GM23338 (cell line): Measurements from ENCODE around the gene SZRD1. TPM values are rescaled to one million over a fixed set of nuclear protein-coding genes. Genes with fewer than 3 reads are reported as not detected.

Experiments used
- ATAC-seq: fragments of 200-7000 bp; cut with Tn5 transposase; 3 replicates; pipeline ENCODE4 v1.9.1; 2020
- DNase-seq: peaks from one replicate; pipeline ENCODE4 v3.0.0-alpha.2; 2015; ENCODE audit warnings: low spot score
- H2AFZ ChIP-seq: fragments of 200-600 bp; sonication (generic); 2 replicates; pipeline ENCODE4 v1.8.0; 2016; ENCODE audit warnings: antibody characterized with exemption, mild to moderate bottlenecking, moderate library complexity
- H3F3A ChIP-seq: fragments of 200-600 bp; sonication (generic); replicated peaks from 2 replicates; pipeline ENCODE4 v1.8.0; 2017; ENCODE audit warnings: antibody characterized with exemption, mixed run types, low read depth
- H3K27ac ChIP-seq: fragments of 200-600 bp; sonication (generic); 2 replicates; pipeline ENCODE4 v1.6.1; 2016; ENCODE audit warnings: low read depth
- H3K27me3 ChIP-seq: fragments of 200-600 bp; sonication (generic); 2 replicates; pipeline ENCODE4 v1.8.0; 2016; ENCODE audit warnings: mild to moderate bottlenecking, mixed run types, moderate library complexity; ENCODE audit not compliant: insufficient read depth
- H3K36me3 ChIP-seq: fragments of 200-600 bp; sonication (generic); 2 replicates; pipeline ENCODE4 v1.8.0; 2016; ENCODE audit warnings: mild to moderate bottlenecking; ENCODE audit not compliant: insufficient read depth
- H3K4me1 ChIP-seq: fragments of 200-600 bp; sonication (generic); 2 replicates; pipeline ENCODE4 v1.8.0; 2016; ENCODE audit warnings: mild to moderate bottlenecking, moderate library complexity; ENCODE audit not compliant: insufficient read depth
- H3K4me2 ChIP-seq: fragments of 200-600 bp; sonication (generic); 2 replicates; pipeline ENCODE4 v1.7.1; 2017; ENCODE audit warnings: mixed run types
- H3K4me3 ChIP-seq: fragments of 200-600 bp; sonication (generic); 2 replicates; pipeline ENCODE4 v1.6.1; 2016; ENCODE audit warnings: mixed run types
- H3K79me2 ChIP-seq: fragments of 200-600 bp; sonication (generic); replicated peaks from 2 replicates; pipeline ENCODE4 v1.8.0; 2017; ENCODE audit warnings: mild to moderate bottlenecking; ENCODE audit not compliant: insufficient read depth
- H3K9me2 ChIP-seq: fragments of 200-600 bp; sonication (generic); 2 replicates; pipeline ENCODE4 v1.8.0; 2017; ENCODE audit not compliant: insufficient read depth
- H4K20me1 ChIP-seq: fragments of 200-600 bp; sonication (generic); replicated peaks from 2 replicates; pipeline ENCODE4 v1.8.0; 2017; ENCODE audit warnings: mild to moderate bottlenecking; ENCODE audit not compliant: insufficient read depth
- H3K27ac Mint-ChIP-seq: 2 replicates; pipeline ENCODE4 v1.8.0; 2020; ENCODE audit warnings: inconsistent platforms, mild to moderate bottlenecking, moderate library complexity, mixed read lengths
- H3K27me3 Mint-ChIP-seq: 3 replicates; pipeline ENCODE4 v1.8.0; 2022; ENCODE audit warnings: low read depth, mild to moderate bottlenecking, moderate library complexity, mixed read lengths, inconsistent platforms; ENCODE audit not compliant: insufficient read depth, poor library complexity
- H3K36me3 Mint-ChIP-seq: 3 replicates; pipeline ENCODE4 v1.8.0; 2021; ENCODE audit warnings: low read depth, mild to moderate bottlenecking, inconsistent platforms, moderate library complexity, mixed read lengths
- H3K4me1 Mint-ChIP-seq: 3 replicates; pipeline ENCODE4 v1.8.0; 2020; ENCODE audit warnings: mild to moderate bottlenecking, inconsistent platforms, mixed read lengths
- H3K4me3 Mint-ChIP-seq: 3 replicates; pipeline ENCODE4 v1.8.0; 2021; ENCODE audit warnings: moderate library complexity, mild to moderate bottlenecking, inconsistent platforms, mixed read lengths
- H3K9me3 Mint-ChIP-seq: 3 replicates; pipeline ENCODE4 v1.8.0; 2020; ENCODE audit warnings: moderate library complexity, mild to moderate bottlenecking, inconsistent platforms, mixed read lengths
- EZH2 ChIP-seq: fragments of 200-600 bp; sonication (generic); IDR thresholded peaks from one replicate; pipeline ENCODE4 v1.8.0; 2017; ENCODE audit warnings: antibody characterized with exemption, mild to moderate bottlenecking, low read depth; ENCODE audit not compliant: unreplicated experiment
- JUNB ChIP-seq: IDR thresholded peaks from one replicate; pipeline ENCODE4 v1.6.1; 2016; ENCODE audit warnings: antibody characterized with exemption; ENCODE audit not compliant: unreplicated experiment
- NANOG ChIP-seq: IDR thresholded peaks from 2 replicates; pipeline ENCODE4 v1.6.1; 2016; ENCODE audit warnings: antibody characterized with exemption, borderline replicate concordance
- POLR2AphosphoS5 ChIP-seq: IDR thresholded peaks from 2 replicates; pipeline ENCODE4 v1.6.1; 2016; ENCODE audit warnings: antibody characterized with exemption, low read depth
- STAT1 ChIP-seq: IDR thresholded peaks from one replicate; pipeline ENCODE4 v1.6.1; 2016; ENCODE audit warnings: antibody characterized with exemption; ENCODE audit not compliant: unreplicated experiment
- ZNF114 ChIP-seq: fragments of 250-450 bp; sonication (Bioruptor Pico); IDR thresholded peaks from 2 replicates; pipeline ENCODE4 v1.5.0; 2020; ENCODE audit warnings: mild to moderate bottlenecking, moderate library complexity
- ZNF331 ChIP-seq: fragments of 250-450 bp; sonication (Bioruptor Pico); IDR thresholded peaks from 2 replicates; pipeline ENCODE4 v1.5.0; 2020; ENCODE audit warnings: low read depth, mild to moderate bottlenecking, moderate library complexity
- polyA plus RNA-seq: library from polyadenylated mRNA; unstranded; fragments of >200 nt; fragmentation: Nextera tagmentation; extraction: Ambion mirVana; gene quantifications from 2 replicates; pipeline ENCODE4 v1.2.1, GENCODE V29; 2016
- total RNA-seq: library from RNA; depleted of rRNA; stranded (reverse); fragments of >200 nt; shearing (Covaris generic); gene quantifications from 2 replicates; pipeline ENCODE4 v1.2.3, GENCODE V29; 2014
- TF ChIP-seq, protein P1 (sequence below), 2 experiments: fragments of 200-600 bp in 1 of 2; sonication (generic) in 1 of 2; conservative IDR thresholded peaks; 2 replicates each; pipeline versions ENCODE4 v1.5.1 to v1.6.1; 2016 to 2017; ENCODE audit warnings: antibody characterized with exemption in 2 of 2, low read depth in 2 of 2, mild to moderate bottlenecking in 2 of 2, moderate library complexity in 1 of 2
- TF ChIP-seq, protein P2 (sequence below): IDR thresholded peaks from one replicate; pipeline ENCODE4 v1.6.1; 2018; ENCODE audit warnings: antibody characterized with exemption; ENCODE audit not compliant: unreplicated experiment
- TF ChIP-seq, protein P3 (sequence below): IDR thresholded peaks from 2 replicates; pipeline ENCODE4 v1.6.1; 2016; ENCODE audit warnings: antibody characterized with exemption

Gene SZRD1
- total and polyA plus RNA-seq, 2 experiments from 2014 or later, result 32.5 to 70.9 TPM

GRCh38 chr1:16422041-16422440, 55.0 kb downstream of the SZRD1 start (continued):
- no peak for TF ChIP-seq STAT1
- TF ChIP-seq, protein P1, sequence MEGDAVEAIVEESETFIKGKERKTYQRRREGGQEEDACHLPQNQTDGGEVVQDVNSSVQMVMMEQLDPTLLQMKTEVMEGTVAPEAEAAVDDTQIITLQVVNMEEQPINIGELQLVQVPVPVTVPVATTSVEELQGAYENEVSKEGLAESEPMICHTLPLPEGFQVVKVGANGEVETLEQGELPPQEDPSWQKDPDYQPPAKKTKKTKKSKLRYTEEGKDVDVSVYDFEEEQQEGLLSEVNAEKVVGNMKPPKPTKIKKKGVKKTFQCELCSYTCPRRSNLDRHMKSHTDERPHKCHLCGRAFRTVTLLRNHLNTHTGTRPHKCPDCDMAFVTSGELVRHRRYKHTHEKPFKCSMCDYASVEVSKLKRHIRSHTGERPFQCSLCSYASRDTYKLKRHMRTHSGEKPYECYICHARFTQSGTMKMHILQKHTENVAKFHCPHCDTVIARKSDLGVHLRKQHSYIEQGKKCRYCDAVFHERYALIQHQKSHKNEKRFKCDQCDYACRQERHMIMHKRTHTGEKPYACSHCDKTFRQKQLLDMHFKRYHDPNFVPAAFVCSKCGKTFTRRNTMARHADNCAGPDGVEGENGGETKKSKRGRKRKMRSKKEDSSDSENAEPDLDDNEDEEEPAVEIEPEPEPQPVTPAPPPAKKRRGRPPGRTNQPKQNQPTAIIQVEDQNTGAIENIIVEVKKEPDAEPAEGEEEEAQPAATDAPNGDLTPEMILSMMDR (conservative IDR thresholded peaks at IDR 0.05; ENCODE audit: low read depth in 2 of 2), result no peak

DNA sequence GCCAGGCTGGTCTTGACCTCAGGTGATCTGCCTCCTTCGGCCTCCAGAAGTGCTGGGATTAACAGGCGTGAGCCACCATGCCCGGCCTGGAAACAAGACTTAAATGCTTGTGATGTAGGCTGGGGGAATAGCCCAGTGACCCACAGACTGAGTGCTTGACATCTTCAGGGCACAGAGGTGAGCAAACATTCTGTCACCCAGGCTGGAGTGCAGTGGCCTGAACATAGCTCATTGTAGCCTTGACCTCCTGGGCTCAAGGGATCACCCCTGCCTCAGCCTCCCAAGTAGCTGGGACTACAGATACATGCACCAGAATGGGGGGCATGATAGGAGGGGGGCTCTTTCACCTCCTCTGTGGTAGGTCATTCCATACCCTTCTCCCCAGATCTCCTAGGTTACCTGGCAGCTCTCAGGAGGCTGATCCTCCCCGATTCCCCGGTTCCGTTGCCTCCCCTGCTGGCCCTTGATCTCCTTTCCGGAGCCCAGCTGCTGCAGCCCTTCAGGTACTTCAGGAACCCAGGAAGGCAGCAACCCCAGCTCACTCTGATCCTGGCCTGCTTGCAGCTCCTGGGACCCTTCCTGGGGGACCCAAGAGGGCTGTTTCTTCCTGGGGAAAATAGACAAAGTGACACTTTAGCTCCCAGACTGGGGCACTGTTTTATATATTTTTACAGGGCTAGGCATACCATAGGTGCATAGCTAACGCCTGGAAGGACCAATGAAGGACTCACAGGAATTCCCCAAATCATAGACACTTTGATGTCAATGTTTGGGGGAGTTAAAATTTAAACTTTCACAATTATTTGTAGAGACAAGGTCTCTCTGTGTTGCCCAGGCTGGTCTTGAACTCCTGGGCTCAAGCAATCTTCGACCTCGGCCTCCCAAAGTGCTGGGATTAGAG, 58.3 kb downstream of the SZRD1 start:
- DNase-seq (no peak), ATAC-seq (no peak)
- no peaks in the 10 kb centered on the region for H3K9me3 Mint-ChIP-seq
- Histone ChIP-seq H3F3A (no peaks in the 10 kb centered on the region), H3K36me3 (no peaks in the 10 kb centered on the region), H3K4me3 (no peak overlapping the region), H3K27ac (no peak overlapping the region), H3K4me2 (no peak overlapping the region), H3K4me1 (no peaks in the 10 kb centered on the region; the same call in 1 of the 2 replicates), H2AFZ (no peak overlapping the region), H4K20me1 (no peaks in the 10 kb centered on the region), H3K9me2 (no peaks in the 10 kb centered on the region), H3K27me3 (no peaks in the 10 kb centered on the region), H3K79me2 (no peaks in the 10 kb centered on the region)
- H3K4me1 Mint-ChIP-seq, result peaks cover 6% of the 10 kb centered on the region
- peaks cover 8% of the 10 kb centered on the region for H3K27me3 Mint-ChIP-seq
- no peaks in the 10 kb centered on the region for H3K36me3 Mint-ChIP-seq
- H3K27ac Mint-ChIP-seq, result no peak overlapping the region
- no peak overlapping the region for H3K4me3 Mint-ChIP-seq
- TF ChIP-seq POLR2AphosphoS5 (no peak), ZNF331 (CRISPR knock-in tag) (no peak), JUNB (no peak), NANOG (no peak), ZNF114 (CRISPR knock-in tag) (no peak), EZH2 (no peak)
- TF ChIP-seq, protein P2, sequence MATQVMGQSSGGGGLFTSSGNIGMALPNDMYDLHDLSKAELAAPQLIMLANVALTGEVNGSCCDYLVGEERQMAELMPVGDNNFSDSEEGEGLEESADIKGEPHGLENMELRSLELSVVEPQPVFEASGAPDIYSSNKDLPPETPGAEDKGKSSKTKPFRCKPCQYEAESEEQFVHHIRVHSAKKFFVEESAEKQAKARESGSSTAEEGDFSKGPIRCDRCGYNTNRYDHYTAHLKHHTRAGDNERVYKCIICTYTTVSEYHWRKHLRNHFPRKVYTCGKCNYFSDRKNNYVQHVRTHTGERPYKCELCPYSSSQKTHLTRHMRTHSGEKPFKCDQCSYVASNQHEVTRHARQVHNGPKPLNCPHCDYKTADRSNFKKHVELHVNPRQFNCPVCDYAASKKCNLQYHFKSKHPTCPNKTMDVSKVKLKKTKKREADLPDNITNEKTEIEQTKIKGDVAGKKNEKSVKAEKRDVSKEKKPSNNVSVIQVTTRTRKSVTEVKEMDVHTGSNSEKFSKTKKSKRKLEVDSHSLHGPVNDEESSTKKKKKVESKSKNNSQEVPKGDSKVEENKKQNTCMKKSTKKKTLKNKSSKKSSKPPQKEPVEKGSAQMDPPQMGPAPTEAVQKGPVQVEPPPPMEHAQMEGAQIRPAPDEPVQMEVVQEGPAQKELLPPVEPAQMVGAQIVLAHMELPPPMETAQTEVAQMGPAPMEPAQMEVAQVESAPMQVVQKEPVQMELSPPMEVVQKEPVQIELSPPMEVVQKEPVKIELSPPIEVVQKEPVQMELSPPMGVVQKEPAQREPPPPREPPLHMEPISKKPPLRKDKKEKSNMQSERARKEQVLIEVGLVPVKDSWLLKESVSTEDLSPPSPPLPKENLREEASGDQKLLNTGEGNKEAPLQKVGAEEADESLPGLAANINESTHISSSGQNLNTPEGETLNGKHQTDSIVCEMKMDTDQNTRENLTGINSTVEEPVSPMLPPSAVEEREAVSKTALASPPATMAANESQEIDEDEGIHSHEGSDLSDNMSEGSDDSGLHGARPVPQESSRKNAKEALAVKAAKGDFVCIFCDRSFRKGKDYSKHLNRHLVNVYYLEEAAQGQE, result no peak
- TF ChIP-seq, protein P3, sequence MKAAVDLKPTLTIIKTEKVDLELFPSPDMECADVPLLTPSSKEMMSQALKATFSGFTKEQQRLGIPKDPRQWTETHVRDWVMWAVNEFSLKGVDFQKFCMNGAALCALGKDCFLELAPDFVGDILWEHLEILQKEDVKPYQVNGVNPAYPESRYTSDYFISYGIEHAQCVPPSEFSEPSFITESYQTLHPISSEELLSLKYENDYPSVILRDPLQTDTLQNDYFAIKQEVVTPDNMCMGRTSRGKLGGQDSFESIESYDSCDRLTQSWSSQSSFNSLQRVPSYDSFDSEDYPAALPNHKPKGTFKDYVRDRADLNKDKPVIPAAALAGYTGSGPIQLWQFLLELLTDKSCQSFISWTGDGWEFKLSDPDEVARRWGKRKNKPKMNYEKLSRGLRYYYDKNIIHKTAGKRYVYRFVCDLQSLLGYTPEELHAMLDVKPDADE, result no peak
